NT2/D1 (cell line): ENCODE results near the gene SEC23IP.

Source experiments
- DNase-seq: peaks from one replicate; pipeline ENCODE4 v3.0.0-alpha.2; 2011; ENCODE audit warnings: low read depth, low spot score
- H3K27me3 ChIP-seq: 2 replicates; pipeline ENCODE4 v1.6.0; 2011; ENCODE audit warnings: mild to moderate bottlenecking; ENCODE audit not compliant: insufficient read length, insufficient read depth
- H3K36me3 ChIP-seq: 2 replicates; pipeline ENCODE4 v1.6.1; 2011; ENCODE audit warnings: mild to moderate bottlenecking, low read length, mixed read lengths; ENCODE audit not compliant: insufficient read depth, insufficient read length
- H3K4me1 ChIP-seq: 2 replicates; pipeline ENCODE4 v1.5.1; 2011; ENCODE audit not compliant: insufficient read depth, insufficient read length
- H3K4me3 ChIP-seq: 2 replicates; pipeline ENCODE4 v1.5.1; 2011; ENCODE audit warnings: low read depth; ENCODE audit not compliant: insufficient read length
- H3K9ac ChIP-seq: 2 replicates; pipeline ENCODE4 v1.6.0; 2011; ENCODE audit warnings: low read depth; ENCODE audit not compliant: insufficient read length
- H3K9me3 ChIP-seq: 2 replicates; pipeline ENCODE4 v1.5.1; 2011; ENCODE audit warnings: mild to moderate bottlenecking, low read length; ENCODE audit not compliant: insufficient read depth
- SUZ12 ChIP-seq: IDR thresholded peaks from 2 replicates; pipeline ENCODE4 v1.6.1; 2011; ENCODE audit not compliant: insufficient read length, insufficient read depth; ENCODE audit errors: extremely low read depth
- YY1 ChIP-seq: IDR thresholded peaks from 2 replicates; pipeline ENCODE4 v1.6.1; 2011; ENCODE audit not compliant: insufficient read length, insufficient read depth
- ZNF274 ChIP-seq: IDR thresholded peaks from 2 replicates; pipeline ENCODE4 v1.6.1; 2011; ENCODE audit warnings: mild to moderate bottlenecking, low read depth, low read length

Gene SEC23IP

GRCh38 chr10:119908166-119908565 lies 15.6 kb downstream of the SEC23IP start:
- Histone ChIP-seq H3K36me3 (peaks cover 81% of the 10 kb centered on the region), H3K9ac (no peak overlapping the region), H3K4me3 (no peak overlapping the region), H3K9me3 (no peaks in the 10 kb centered on the region), H3K4me1 (no peaks in the 10 kb centered on the region), H3K27me3 (no peaks in the 10 kb centered on the region)
- DNase-seq = no peak
- TF ChIP-seq SUZ12 (no peak), ZNF274 (no peak), YY1 (no peak)

- Histone ChIP-seq H3K9me3 (no peaks in the 10 kb centered on the region), H3K4me1 (no peaks in the 10 kb centered on the region), H3K27me3 (no peaks in the 10 kb centered on the region), H3K36me3 (peaks cover 76% of the 10 kb centered on the region), H3K9ac (no peak overlapping the region), H3K4me3 (no peak overlapping the region)
- no peak for TF ChIP-seq SUZ12
- no peak for TF ChIP-seq ZNF274
- TF ChIP-seq YY1 = no peak
- DNase-seq = no peak
Observed at GRCh38 chr10:119910689-119911088, 18.2 kb downstream of the SEC23IP start.

- no peaks in the 10 kb centered on the region for H3K4me1 ChIP-seq
- H3K27me3 ChIP-seq = no peaks in the 10 kb centered on the region
- no peak overlapping the region for H3K4me3 ChIP-seq
- no peak for DNase-seq
- no peak for TF ChIP-seq ZNF274
- H3K9me3 ChIP-seq = no peaks in the 10 kb centered on the region
- peaks cover 79% of the 10 kb centered on the region for H3K36me3 ChIP-seq
- no peak overlapping the region for H3K9ac ChIP-seq
Observed at GRCh38 chr10:119917777-119918176, 25.2 kb downstream of the SEC23IP start.

- DNase-seq = no peak
- Histone ChIP-seq H3K27me3 (no peaks in the 10 kb centered on the region), H3K36me3 (peaks cover 75% of the 10 kb centered on the region), H3K9ac (no peak overlapping the region), H3K9me3 (no peaks in the 10 kb centered on the region), H3K4me3 (no peak overlapping the region), H3K4me1 (no peaks in the 10 kb centered on the region)
- no peak for TF ChIP-seq SUZ12
- TF ChIP-seq ZNF274 = no peak
- TF ChIP-seq YY1 = no peak
Observed at GRCh38 chr10:119919271-119919670, 26.7 kb downstream of the SEC23IP start.

- Histone ChIP-seq H3K9me3 (no peaks in the 10 kb centered on the region), H3K9ac (no peak overlapping the region), H3K4me1 (no peaks in the 10 kb centered on the region), H3K36me3 (peaks cover 73% of the 10 kb centered on the region), H3K27me3 (no peaks in the 10 kb centered on the region), H3K4me3 (no peak overlapping the region)
- DNase-seq = no peak
- no peak for TF ChIP-seq ZNF274
- TF ChIP-seq SUZ12 = no peak
- no peak for TF ChIP-seq YY1
Observed at GRCh38 chr10:119919826-119920225, 27.3 kb downstream of the SEC23IP start.

GRCh38 chr10:119928411-119928810 lies 35.9 kb downstream of the SEC23IP start:
- Histone ChIP-seq H3K36me3 (peaks cover 62% of the 10 kb centered on the region), H3K4me3 (no peak overlapping the region), H3K27me3 (no peaks in the 10 kb centered on the region), H3K9me3 (no peaks in the 10 kb centered on the region), H3K9ac (no peak overlapping the region), H3K4me1 (no peaks in the 10 kb centered on the region)
- no peak for TF ChIP-seq ZNF274
- no peak for TF ChIP-seq YY1
- no peak for TF ChIP-seq SUZ12
- no peak for DNase-seq

- DNase-seq = no peak
- no peaks in the 10 kb centered on the region for H3K4me1 ChIP-seq
- H3K27me3 ChIP-seq = no peaks in the 10 kb centered on the region
- H3K4me3 ChIP-seq = no peak overlapping the region
- H3K9me3 ChIP-seq = no peaks in the 10 kb centered on the region
- H3K36me3 ChIP-seq = peaks cover 69% of the 10 kb centered on the region
- H3K9ac ChIP-seq = no peak overlapping the region
- TF ChIP-seq SUZ12 (no peak), YY1 (no peak), ZNF274 (no peak)
Observed at GRCh38 chr10:119931871-119932270, 39.3 kb downstream of the SEC23IP start.

- Histone ChIP-seq H3K4me1 (no peaks in the 10 kb centered on the region), H3K9me3 (no peaks in the 10 kb centered on the region), H3K4me3 (no peak overlapping the region), H3K27me3 (no peaks in the 10 kb centered on the region), H3K9ac (no peak overlapping the region), H3K36me3 (peaks cover 61% of the 10 kb centered on the region)
- TF ChIP-seq SUZ12 (no peak), YY1 (no peak), ZNF274 (no peak)
- no peak for DNase-seq
Observed at GRCh38 chr10:119932631-119933030, 40.1 kb downstream of the SEC23IP start.
